HEK293T (cell line): Measurements from ENCODE around the gene FBXO36.

ENCODE experiments used
- BHLHE40 ChIP-seq: fragments of 450-650 bp; IDR thresholded peaks from 2 replicates; pipeline ENCODE4 v1.6.1; 2016; ENCODE audit warnings: mild to moderate bottlenecking, moderate library complexity, borderline replicate concordance
- FOXA1 ChIP-seq: fragments of 450-650 bp; IDR thresholded peaks from 2 replicates; pipeline ENCODE4 v1.6.1; 2016; ENCODE audit warnings: mild to moderate bottlenecking
- FOXK2 ChIP-seq: fragments of 450-650 bp; IDR thresholded peaks from 2 replicates; pipeline ENCODE4 v1.6.1; 2016; ENCODE audit warnings: mild to moderate bottlenecking
- FOXM1 ChIP-seq: fragments of 450-650 bp; IDR thresholded peaks from 2 replicates; pipeline ENCODE4 v1.6.1; 2017; ENCODE audit warnings: mild to moderate bottlenecking, borderline replicate concordance
- HDGF ChIP-seq: fragments of 450-650 bp; IDR thresholded peaks from 2 replicates; pipeline ENCODE4 v1.6.1; 2017; ENCODE audit warnings: antibody characterized with exemption, borderline replicate concordance
- L3MBTL2 ChIP-seq: fragments of 450-650 bp; conservative IDR thresholded peaks from 2 replicates; pipeline ENCODE4 v1.6.1; 2016; ENCODE audit warnings: mild to moderate bottlenecking
- SP1 ChIP-seq: fragments of 450-650 bp; IDR thresholded peaks from 2 replicates; pipeline ENCODE4 v1.6.1; 2017
- SUZ12 ChIP-seq: fragments of 450-650 bp; IDR thresholded peaks from 2 replicates; pipeline ENCODE4 v1.6.1; 2016; ENCODE audit warnings: mild to moderate bottlenecking
- TARDBP ChIP-seq: fragments of 450-650 bp; IDR thresholded peaks from 2 replicates; pipeline ENCODE4 v1.6.1; 2016
- ZNF384 ChIP-seq: fragments of 450-650 bp; IDR thresholded peaks from 2 replicates; pipeline ENCODE4 v1.6.1; 2016

- no peak for TF ChIP-seq BHLHE40
- no peak for TF ChIP-seq HDGF
- TF ChIP-seq FOXM1, result no peak
- no peak for TF ChIP-seq SP1
- TF ChIP-seq SUZ12, result no peak
- no peak for TF ChIP-seq TARDBP
- no peak for TF ChIP-seq FOXA1
- TF ChIP-seq ZNF384, result no peak
- no peak for TF ChIP-seq L3MBTL2
- no peak for TF ChIP-seq FOXK2
Measured at GRCh38 chr2:229882583-229882982, 39.7 kb upstream of the FBXO36 start.
